MM.1S (cell line): ENCODE measurements around the gene TEK.
"Not testable (repeated sequence)": the region's sequence is repeated elsewhere in the genome, so short reads cannot be mapped to it uniquely, and the experiment has no call there.

Experiments
- DNase-seq: peaks from one replicate; pipeline ENCODE4 v3.0.0-alpha.2; 2015
- H2AFZ ChIP-seq: fragments of 300-600 bp; sonication (generic); 2 replicates; pipeline ENCODE4 v1.6.0; 2016; ENCODE audit warnings: antibody characterized with exemption, low read length
- H3F3A ChIP-seq: fragments of 300-600 bp; sonication (generic); 2 replicates; pipeline ENCODE4 v1.6.1; 2016; ENCODE audit warnings: mild to moderate bottlenecking, antibody characterized with exemption, low read length, moderate library complexity, mixed read lengths; ENCODE audit not compliant: insufficient read depth
- H3K27ac ChIP-seq: fragments of 300-600 bp; sonication (generic); 2 replicates; pipeline ENCODE4 v1.5.1; 2016; ENCODE audit warnings: mild to moderate bottlenecking, low read length
- H3K27me3 ChIP-seq: fragments of 300-600 bp; sonication (generic); replicated peaks from 2 replicates; pipeline ENCODE4 v1.6.0; 2016; ENCODE audit warnings: low read length; ENCODE audit not compliant: insufficient read depth
- H3K36me3 ChIP-seq: fragments of 300-600 bp; sonication (generic); replicated peaks from 2 replicates; pipeline ENCODE4 v1.6.1; 2016; ENCODE audit warnings: mild to moderate bottlenecking, low read length, mixed read lengths; ENCODE audit not compliant: insufficient read depth
- H3K4me1 ChIP-seq: fragments of 300-600 bp; sonication (generic); 2 replicates; pipeline ENCODE4 v1.6.1; 2016; ENCODE audit warnings: low read length, mixed read lengths
- H3K4me2 ChIP-seq: fragments of 300-600 bp; sonication (generic); 2 replicates; pipeline ENCODE4 v1.6.0; 2016; ENCODE audit warnings: low read depth, low read length
- H3K4me3 ChIP-seq: fragments of 300-600 bp; sonication (generic); 2 replicates; pipeline ENCODE4 v1.5.1; 2016; ENCODE audit warnings: low read length, mixed read lengths
- H3K79me2 ChIP-seq: fragments of 300-600 bp; sonication (generic); 2 replicates; pipeline ENCODE4 v1.6.1; 2016; ENCODE audit warnings: mixed run types, low read length, mixed read lengths
- H3K9ac ChIP-seq: fragments of 300-600 bp; sonication (generic); 2 replicates; pipeline ENCODE4 v1.6.1; 2016; ENCODE audit warnings: low read length, mixed read lengths
- H3K9me2 ChIP-seq: fragments of 300-600 bp; sonication (generic); replicated peaks from 2 replicates; pipeline ENCODE4 v1.6.1; 2016; ENCODE audit warnings: mild to moderate bottlenecking, low read length, mixed read lengths; ENCODE audit not compliant: insufficient read depth
- H3K9me3 ChIP-seq: fragments of 300-600 bp; sonication (generic); replicated peaks from 2 replicates; pipeline ENCODE4 v1.6.1; 2016; ENCODE audit warnings: mild to moderate bottlenecking, low read length, mixed read lengths; ENCODE audit not compliant: insufficient read depth
- H4K20me1 ChIP-seq: fragments of 300-600 bp; sonication (generic); 2 replicates; pipeline ENCODE4 v1.6.1; 2016; ENCODE audit warnings: mild to moderate bottlenecking, low read length, moderate library complexity, mixed read lengths; ENCODE audit not compliant: insufficient read depth
- EZH2 ChIP-seq: fragments of 300-600 bp; sonication (generic); optimal IDR thresholded peaks from 2 replicates; pipeline ENCODE3; 2017; ENCODE audit warnings: low read depth, mild to moderate bottlenecking, antibody characterized with exemption, low read length, mixed read lengths
- EZH2phosphoT487 ChIP-seq: fragments of 300-600 bp; sonication (generic); IDR thresholded peaks from 2 replicates; pipeline ENCODE4 v1.6.1; 2018; ENCODE audit warnings: antibody characterized with exemption, low read length
- TF ChIP-seq, protein P1 (sequence below): fragments of 300-600 bp; sonication (generic); IDR thresholded peaks from 2 replicates; pipeline ENCODE4 v1.5.1; 2016; ENCODE audit warnings: antibody characterized with exemption, low read length, mixed read lengths

The TEK gene

DNA sequence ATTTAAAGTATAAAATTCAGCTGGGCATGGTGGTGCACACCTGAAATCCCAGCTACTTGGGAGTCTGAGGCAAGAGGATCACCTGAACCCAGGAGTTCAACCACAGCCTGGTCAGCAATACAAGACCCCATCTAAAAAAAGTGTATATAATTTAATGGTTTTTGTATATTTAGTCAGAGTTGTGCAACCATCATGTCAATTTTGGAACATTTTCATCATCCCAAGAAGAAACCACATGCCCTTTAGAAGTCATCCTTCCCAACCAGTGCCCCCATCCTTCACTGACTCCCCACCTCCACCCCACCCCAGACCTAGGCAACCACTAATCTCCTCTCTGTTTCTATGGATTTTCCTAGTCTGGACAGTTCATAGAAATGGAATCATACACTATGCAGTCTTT lies 18.8 kb upstream of the TEK start:
- TF ChIP-seq, protein P1, sequence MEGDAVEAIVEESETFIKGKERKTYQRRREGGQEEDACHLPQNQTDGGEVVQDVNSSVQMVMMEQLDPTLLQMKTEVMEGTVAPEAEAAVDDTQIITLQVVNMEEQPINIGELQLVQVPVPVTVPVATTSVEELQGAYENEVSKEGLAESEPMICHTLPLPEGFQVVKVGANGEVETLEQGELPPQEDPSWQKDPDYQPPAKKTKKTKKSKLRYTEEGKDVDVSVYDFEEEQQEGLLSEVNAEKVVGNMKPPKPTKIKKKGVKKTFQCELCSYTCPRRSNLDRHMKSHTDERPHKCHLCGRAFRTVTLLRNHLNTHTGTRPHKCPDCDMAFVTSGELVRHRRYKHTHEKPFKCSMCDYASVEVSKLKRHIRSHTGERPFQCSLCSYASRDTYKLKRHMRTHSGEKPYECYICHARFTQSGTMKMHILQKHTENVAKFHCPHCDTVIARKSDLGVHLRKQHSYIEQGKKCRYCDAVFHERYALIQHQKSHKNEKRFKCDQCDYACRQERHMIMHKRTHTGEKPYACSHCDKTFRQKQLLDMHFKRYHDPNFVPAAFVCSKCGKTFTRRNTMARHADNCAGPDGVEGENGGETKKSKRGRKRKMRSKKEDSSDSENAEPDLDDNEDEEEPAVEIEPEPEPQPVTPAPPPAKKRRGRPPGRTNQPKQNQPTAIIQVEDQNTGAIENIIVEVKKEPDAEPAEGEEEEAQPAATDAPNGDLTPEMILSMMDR, result no peak
- no peak for TF ChIP-seq EZH2phosphoT487
- no peak for TF ChIP-seq EZH2
- H3K36me3 ChIP-seq, result no peaks in the 10 kb centered on the region
- H3K27ac ChIP-seq, result no peak overlapping the region
- no peaks in the 10 kb centered on the region for H3K9me2 ChIP-seq
- H3K27me3 ChIP-seq, result no peaks in the 10 kb centered on the region
- no peaks in the 10 kb centered on the region for H3K4me1 ChIP-seq
- H4K20me1 ChIP-seq, result no peaks in the 10 kb centered on the region
- H3K4me2 ChIP-seq, result no peak overlapping the region
- H3K9ac ChIP-seq, result no peak overlapping the region
- H3K4me3 ChIP-seq, result no peak overlapping the region
- no peaks in the 10 kb centered on the region for H3F3A ChIP-seq
- no peaks in the 10 kb centered on the region for H3K79me2 ChIP-seq
- H2AFZ ChIP-seq, result no peak overlapping the region
- DNase-seq, result no peak
- H3K9me3 ChIP-seq, result no peaks in the 10 kb centered on the region

DNA sequence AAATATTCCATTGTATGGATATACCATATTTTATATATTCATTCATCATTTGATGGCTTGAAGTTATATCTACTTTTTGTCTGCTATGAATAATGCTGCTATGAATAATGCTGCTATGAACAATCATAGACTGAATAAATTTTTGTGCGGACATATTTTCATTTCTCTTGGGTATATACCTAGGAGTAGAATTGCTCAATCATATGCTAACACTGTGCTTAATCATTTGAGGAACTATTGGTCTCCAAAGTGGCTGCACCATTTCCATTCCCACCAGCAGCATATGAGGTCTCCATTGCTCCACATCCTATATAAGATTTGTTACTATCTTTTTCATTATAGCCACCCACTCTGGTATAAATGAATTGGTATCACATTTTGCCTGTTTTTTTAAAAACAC lies 18.3 kb upstream of the TEK start:
- no peak overlapping the region for H3K9ac ChIP-seq

DNA sequence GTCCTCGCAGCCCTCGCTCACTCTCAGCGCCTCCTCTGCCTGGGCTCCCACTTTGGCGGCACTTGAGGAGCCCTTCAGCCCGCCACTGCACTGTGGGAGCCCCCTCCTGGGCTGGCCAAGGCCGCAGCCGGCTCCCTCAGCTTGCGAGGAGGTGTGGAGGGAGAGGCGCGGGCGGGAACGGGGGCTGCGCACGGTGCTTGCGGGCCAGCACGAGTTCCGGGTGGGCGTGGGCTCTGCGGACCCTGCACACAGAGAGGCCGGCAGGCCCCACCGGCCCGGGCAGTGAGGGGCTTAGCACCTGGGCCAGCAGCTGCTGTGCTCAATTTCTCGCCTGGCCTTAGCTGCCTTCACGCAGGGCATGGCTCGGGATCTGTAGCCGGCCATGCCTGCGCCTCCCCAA lies 16.5 kb upstream of the TEK start:
- not testable (repeated sequence) for H3K9me2 ChIP-seq, H3F3A ChIP-seq, H3K9me3 ChIP-seq, H3K4me1 ChIP-seq, H3K27me3 ChIP-seq, H3K9ac ChIP-seq, H2AFZ ChIP-seq, H3K27ac ChIP-seq, H3K36me3 ChIP-seq, H3K79me2 ChIP-seq, DNase-seq, H3K4me3 ChIP-seq, H4K20me1 ChIP-seq, H3K4me2 ChIP-seq

More for the DNA sequence above, 18.3 kb upstream of the TEK start:
- TF ChIP-seq EZH2, result no peak
- no peak for TF ChIP-seq EZH2phosphoT487
- TF ChIP-seq, protein P1, result no peak
- Histone ChIP-seq H3K79me2 (no peaks in the 10 kb centered on the region), H3K4me2 (no peak overlapping the region), H3K27me3 (no peaks in the 10 kb centered on the region), H3K9me2 (no peaks in the 10 kb centered on the region), H3F3A (no peaks in the 10 kb centered on the region), H3K36me3 (no peaks in the 10 kb centered on the region), H3K27ac (no peak overlapping the region), H3K4me3 (no peak overlapping the region), H3K4me1 (no peaks in the 10 kb centered on the region), H3K9me3 (no peaks in the 10 kb centered on the region), H4K20me1 (no peaks in the 10 kb centered on the region), H2AFZ (no peak overlapping the region)
- no peak for DNase-seq

DNA sequence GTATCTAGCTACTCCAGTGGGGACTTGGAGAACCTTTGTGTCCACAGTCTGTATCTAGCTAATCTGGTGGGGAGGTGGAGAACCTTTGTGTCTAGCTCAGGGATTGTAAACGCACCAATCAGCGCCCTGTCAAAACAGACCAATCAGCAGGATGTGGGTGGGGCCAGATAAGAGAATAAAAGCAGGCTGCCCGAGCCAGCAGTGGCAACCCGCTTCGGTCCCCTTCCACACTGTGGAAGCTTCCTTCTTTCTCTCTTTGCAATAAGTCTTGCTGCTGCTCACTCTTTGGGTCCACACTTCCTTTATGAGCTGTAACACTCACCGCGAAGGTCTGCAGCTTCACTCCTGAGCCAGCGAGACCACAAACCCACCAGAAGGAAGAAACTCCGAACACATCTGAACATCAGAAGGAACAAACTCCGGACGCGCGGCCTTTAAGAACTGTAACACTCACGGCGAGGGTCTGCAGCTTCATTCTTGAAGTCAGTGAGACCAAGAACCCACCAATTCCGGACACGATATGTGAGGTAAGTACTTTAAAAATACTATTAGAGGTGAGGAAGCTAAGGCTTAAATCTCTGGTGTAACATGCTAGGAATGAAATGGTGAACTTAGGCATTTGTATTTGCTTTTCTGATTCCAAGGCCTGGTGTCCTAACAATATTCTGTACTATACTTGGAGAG lies 15.5 kb upstream of the TEK start:
- not testable (repeated sequence) for H3K79me2 ChIP-seq, H3F3A ChIP-seq, H3K9me3 ChIP-seq, H3K9me2 ChIP-seq, H3K36me3 ChIP-seq, H3K27ac ChIP-seq, H3K4me1 ChIP-seq, H3K9ac ChIP-seq, H2AFZ ChIP-seq, H3K27me3 ChIP-seq, H4K20me1 ChIP-seq, H3K4me3 ChIP-seq, DNase-seq, H3K4me2 ChIP-seq
